ENCODE data around the gene SSR3.

The SSR3 gene

GRCh38 chr3:156492801-156493261 lies 62.1 kb downstream of the SSR3 start:
- H3F3A ChIP-seq (ENCODE audit: low read depth): no peaks in the 10 kb centered on the region
- H3K9me2 ChIP-seq (replicated peaks; ENCODE audit: low read depth, low read length): no peaks in the 10 kb centered on the region
- no peaks in the 10 kb centered on the region for H3K4me1 ChIP-seq (ENCODE audit: insufficient read depth, low read length, poor library complexity, severe bottlenecking)
- H3K4me3 ChIP-seq (ENCODE audit: low read length, poor library complexity, severe bottlenecking): no peak overlapping the region
- no peak overlapping the region for H3K9ac ChIP-seq (ENCODE audit: low read depth, low read length, poor library complexity, severe bottlenecking)
- H3K79me2 ChIP-seq (ENCODE audit: insufficient read depth, low read length): no peaks in the 10 kb centered on the region
- H3K4me2 ChIP-seq (ENCODE audit: low read depth, low read length, poor library complexity, severe bottlenecking): no peak overlapping the region
- no peak overlapping the region for H2AFZ ChIP-seq (ENCODE audit: low read length)
- H4K20me1 ChIP-seq (ENCODE audit: insufficient read depth, low read length, poor library complexity, severe bottlenecking): no peaks in the 10 kb centered on the region
- no peaks in the 10 kb centered on the region for H3K27me3 ChIP-seq (ENCODE audit: insufficient read depth, low read length, poor library complexity, severe bottlenecking)
- TF ChIP-seq CTCF (conservative IDR thresholded peaks at IDR 0.05; ENCODE audit: low read length): no peak
- TF ChIP-seq EZH2phosphoT487 (IDR thresholded peaks at IDR 0.05; ENCODE audit: borderline replicate concordance): no peak
- no peaks in the 10 kb centered on the region for H3K36me3 ChIP-seq (ENCODE audit: insufficient read depth, low read length)
- H3K9me3 ChIP-seq (ENCODE audit: insufficient read depth, low read depth, low read length): no peaks in the 10 kb centered on the region; the same call in 1 of the 2 replicates

GRCh38 chr3:156491192-156491591 lies 63.7 kb downstream of the SSR3 start:
- no peak for TF ChIP-seq EZH2phosphoT487 (IDR thresholded peaks at IDR 0.05; ENCODE audit: borderline replicate concordance)
- TF ChIP-seq CTCF (conservative IDR thresholded peaks at IDR 0.05; ENCODE audit: low read length): no peak

More at GRCh38 chr3:156491192-156491591, 63.7 kb downstream of the SSR3 start:
- Histone ChIP-seq H3K36me3 (ENCODE audit: insufficient read depth, low read length) (no peaks in the 10 kb centered on the region), H4K20me1 (ENCODE audit: insufficient read depth, low read length, poor library complexity, severe bottlenecking) (no peaks in the 10 kb centered on the region), H3F3A (ENCODE audit: low read depth) (no peaks in the 10 kb centered on the region), H3K9ac (ENCODE audit: low read depth, low read length, poor library complexity, severe bottlenecking) (no peak overlapping the region), H3K4me2 (ENCODE audit: low read depth, low read length, poor library complexity, severe bottlenecking) (no peak overlapping the region), H3K27me3 (ENCODE audit: insufficient read depth, low read length, poor library complexity, severe bottlenecking) (no peaks in the 10 kb centered on the region), H3K9me2 (replicated peaks; ENCODE audit: low read depth, low read length) (no peaks in the 10 kb centered on the region), H3K79me2 (ENCODE audit: insufficient read depth, low read length) (no peaks in the 10 kb centered on the region), H3K4me3 (ENCODE audit: low read length, poor library complexity, severe bottlenecking) (no peak overlapping the region), H2AFZ (ENCODE audit: low read length) (no peak overlapping the region), H3K4me1 (ENCODE audit: insufficient read depth, low read length, poor library complexity, severe bottlenecking) (no peaks in the 10 kb centered on the region), H3K9me3 (ENCODE audit: insufficient read depth, low read depth, low read length) (no peaks in the 10 kb centered on the region; the same call in 1 of the 2 replicates)
